Measurements from ENCODE around the gene NEMF.
"Not testable (repeated sequence)": the region's sequence is repeated elsewhere in the genome, so short reads cannot be mapped to it uniquely, and the experiment has no call there.

NEMF gene

GRCh38 chr14:49852301-49853157 lies at the start of gene NEMF:
Gene NEMF, minus strand, starts transcription at chr14:49852788. Its CDS starts 35 bp downstream, at chr14:49852753.
- peak; percentile 96 for DNase-seq

GRCh38 chr14:49900973-49901372 lies 48.4 kb upstream of the NEMF start:
- DNase-seq = no peak

GRCh38 chr14:49898485-49898884 lies 45.9 kb upstream of the NEMF start:
- no peak for DNase-seq

GRCh38 chr14:49897965-49898364 lies 45.4 kb upstream of the NEMF start:
- DNase-seq = peak; percentile 21

DNA sequence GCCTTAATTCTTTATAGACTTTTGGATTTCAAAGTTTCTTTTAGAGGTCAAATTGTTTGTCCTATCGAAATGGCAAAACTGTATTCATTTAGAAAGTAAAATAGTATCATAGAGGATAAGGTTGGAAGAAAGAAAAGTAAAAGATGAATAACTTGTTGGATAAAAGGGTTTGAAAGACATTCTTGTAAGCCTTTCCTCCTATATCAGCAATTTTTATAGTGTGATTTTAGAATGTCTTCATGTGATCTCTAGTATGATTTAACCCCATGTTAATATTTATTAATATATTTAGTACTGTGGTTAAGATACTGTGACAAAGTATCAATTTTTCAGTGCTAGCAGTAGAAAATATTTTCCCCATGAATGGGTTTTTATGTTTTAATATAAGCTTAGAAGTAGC lies 44.8 kb upstream of the NEMF start:
- no peak for DNase-seq

DNA sequence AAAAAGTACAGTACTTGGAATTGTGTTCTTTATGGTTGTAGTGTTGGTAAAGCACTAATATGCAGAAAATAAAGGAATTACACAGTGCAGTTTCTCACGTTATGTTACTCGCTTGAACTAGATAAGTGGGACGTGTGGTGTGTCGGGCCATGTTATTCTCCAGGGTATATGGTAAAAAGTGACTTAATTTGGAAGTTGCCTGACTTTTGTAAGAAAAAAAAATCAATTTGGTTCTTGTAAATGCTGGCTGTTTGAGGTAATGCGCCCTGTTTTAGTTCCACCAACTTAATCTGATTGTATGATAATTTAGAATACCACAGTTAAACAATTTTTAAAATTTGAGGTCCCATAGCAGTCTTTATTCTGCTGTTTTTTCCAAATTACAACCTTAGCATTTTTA lies 44.4 kb upstream of the NEMF start:
- no peak for DNase-seq

DNA sequence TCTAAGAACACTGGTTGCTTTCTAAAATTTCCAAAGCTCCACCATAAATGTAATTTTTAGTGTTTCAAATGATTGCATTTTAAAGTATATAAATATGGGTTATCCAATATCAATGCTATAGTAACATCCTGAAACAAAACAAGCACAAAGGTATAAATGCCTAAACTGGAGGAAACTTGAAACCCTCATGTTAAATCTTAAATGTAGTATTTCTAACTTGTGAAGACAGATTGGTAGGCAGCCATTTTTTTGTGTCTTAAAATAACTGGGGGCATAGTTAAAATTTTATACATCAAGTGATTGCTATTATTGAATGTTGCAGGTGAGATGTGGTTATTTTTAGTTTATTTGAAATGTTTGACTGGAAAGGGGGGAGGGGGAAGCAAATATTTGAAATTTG lies 43.7 kb upstream of the NEMF start:
- not testable (repeated sequence) for DNase-seq

- peak; percentile 33 for DNase-seq
Observed at GRCh38 chr14:49895480-49895879, 42.9 kb upstream of the NEMF start.

- DNase-seq = not testable (repeated sequence)
Observed at GRCh38 chr14:49894214-49895107, 41.9 kb upstream of the NEMF start.

- DNase-seq = peak; percentile 86
Observed at GRCh38 chr14:49893309-49894213, 41.0 kb upstream of the NEMF start.

- DNase-seq = peak; percentile 99
Observed at GRCh38 chr14:49892636-49893308, 40.2 kb upstream of the NEMF start, which contains the start of gene ARF6. Gene ARF6, plus strand, starts transcription at chr14:49893082. Its CDS starts 655 bp downstream, at chr14:49893737.

DNA sequence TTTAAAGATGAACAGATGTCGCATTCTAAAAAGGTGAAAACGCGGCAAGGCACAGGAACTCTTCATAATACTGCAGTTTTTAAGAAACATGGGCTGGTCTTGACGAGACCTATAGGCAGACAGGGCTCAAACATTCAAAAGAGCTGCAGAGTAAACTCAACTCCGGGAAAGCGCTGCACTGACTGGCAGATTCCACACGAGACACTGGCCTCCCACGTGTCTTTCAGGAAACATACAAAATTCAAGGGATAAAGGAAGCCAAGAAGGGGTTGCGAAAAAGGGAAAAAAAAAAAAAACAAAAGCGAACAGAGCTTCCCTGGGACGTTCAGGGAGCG lies 39.7 kb upstream of the NEMF start:
- DNase-seq = peak; percentile 88

DNA sequence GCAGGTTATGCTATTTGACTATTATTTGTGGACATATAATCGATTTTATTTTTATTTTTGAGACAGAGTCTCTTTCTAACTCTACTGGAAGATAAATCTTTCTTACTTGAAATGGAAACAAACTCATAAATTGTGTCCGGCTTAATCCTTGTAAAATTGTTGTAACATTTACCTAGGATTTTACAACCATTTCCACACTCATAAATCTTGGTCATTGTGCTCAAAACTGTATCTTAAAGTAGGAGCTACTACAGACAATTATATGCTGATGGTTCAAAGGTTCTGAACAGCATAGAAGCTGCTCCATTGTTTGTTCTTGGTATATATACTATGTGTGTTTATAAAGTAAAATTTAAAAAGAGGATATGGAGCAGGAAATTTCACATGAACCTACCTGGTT lies 35.7 kb upstream of the NEMF start:
- no peak for DNase-seq

DNA sequence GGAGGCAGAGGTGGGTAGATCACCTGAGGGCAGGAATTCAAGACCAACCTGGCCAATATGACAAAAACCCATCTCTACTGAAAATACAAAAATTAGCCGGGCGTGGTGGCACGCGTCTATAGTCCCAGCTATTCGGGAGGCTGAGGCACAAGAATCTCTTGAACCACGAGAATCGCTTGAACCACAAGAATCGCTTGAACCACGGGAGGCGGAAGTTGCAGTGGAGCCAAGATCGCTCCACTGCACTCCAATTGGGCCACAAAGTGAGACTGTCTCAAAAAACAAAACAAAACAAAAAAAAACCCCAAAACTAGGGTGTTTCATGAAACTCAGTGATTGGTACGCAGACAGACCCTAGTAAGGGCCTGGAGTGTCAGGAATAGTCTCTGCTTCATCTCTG lies 33.9 kb upstream of the NEMF start:
- DNase-seq = no peak

DNA sequence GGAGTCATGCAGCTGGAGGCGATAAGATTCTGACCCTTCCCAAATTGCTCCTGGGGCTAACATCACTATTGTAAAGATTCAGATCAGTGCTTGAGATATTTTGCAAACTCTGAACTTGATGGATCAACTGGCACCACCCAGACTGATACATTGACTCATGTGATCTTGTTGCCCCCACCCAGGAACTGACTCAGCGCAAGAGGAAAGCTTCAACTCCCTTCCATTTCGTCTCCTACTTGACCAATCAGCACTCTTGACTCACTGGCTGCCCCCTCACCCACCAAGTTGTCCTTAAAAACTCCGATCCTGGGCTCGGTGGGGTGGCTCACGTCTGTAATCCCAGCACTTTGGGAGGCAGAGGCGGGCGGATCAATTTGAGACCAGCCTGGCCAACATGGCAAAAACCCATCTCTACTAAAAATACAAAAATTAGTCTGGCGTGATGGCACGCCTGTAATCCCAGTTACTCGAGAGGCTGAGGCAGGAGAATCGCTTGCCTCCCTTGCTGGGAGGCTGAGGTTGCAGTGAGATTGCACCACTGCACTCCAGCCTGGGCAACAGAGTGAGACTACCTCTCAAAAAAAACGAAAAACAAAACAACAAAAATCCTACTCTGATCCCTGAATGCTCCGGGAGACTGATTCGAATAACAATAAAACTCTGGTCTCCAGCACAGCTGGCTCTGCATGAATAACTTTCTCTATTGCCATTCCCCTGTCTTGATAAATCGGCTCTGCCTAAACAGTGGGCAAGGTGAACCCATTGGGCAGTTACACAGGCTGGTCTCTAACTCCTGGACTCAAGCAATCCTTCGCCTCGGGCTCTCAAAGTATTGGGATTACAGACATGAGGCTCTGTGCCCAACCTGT lies 30.5 kb upstream of the NEMF start:
- DNase-seq = no peak

- no peak for DNase-seq
Observed at GRCh38 chr14:49881350-49882001, 28.9 kb upstream of the NEMF start.

DNA sequence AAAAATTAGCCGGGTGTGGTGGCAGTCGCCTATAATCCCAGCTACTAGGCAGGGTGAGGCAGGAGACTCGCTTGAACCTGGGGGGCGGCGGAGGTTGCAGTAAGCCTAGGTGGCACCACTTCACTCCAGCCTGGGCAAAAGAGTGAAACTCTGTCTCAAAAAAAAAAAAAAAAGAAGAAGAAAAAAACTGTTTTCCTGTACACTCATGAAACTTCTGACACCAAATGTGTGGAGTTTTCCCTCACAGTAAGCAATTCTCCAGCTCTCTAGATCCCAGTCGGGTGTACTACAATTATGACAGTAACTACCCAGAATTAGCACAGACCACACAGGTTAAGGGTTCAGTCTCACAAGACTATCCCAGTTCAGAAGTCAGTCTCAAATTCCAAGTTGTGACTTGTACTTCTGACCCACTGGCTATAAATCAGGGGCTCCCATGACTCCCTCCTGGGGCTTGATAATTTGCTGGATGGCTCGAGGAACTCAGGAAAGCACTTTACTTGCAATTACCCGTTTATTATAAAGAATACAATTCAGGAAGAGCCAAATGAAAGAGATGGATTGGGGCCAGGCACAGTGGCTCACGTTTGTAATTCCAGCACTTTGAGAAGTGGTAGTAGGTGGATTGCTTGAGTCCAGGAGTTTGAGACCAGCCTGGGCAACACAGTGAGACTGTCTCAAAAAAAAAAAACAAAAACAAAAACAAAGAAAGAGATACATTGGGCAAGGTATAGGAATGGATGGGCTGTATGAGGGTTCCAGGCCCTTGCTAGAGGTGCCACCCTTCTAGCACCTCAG lies 27.9 kb upstream of the NEMF start:
- DNase-seq = peak; percentile 92

DNA sequence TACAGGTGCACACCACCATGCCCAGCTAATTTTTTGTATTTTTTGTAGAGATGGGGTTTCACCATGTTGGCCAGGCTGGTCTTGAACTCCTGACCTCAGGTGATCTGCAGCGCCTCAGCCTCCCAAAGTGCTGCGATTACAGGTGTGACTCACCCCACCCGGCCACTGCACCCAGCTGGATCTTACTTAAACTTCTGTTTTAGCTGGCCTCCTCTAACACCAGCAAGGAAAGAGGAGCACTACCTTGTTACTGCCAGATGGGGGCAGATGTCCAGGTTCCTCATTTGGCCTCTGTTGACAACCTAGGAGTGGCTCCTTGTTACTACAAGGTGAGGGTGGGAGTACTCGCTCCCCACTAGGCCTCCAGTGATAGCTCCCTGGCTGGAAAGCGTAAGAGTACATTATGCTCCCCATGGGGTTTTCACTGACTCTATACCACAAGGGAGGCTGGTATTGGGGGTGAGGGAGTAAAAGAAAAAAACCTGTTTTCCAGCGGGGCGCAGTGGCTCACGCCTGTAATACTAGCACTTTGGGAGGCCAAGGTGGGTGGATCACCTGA lies 27.1 kb upstream of the NEMF start:
- peak; percentile 87 for DNase-seq

DNA sequence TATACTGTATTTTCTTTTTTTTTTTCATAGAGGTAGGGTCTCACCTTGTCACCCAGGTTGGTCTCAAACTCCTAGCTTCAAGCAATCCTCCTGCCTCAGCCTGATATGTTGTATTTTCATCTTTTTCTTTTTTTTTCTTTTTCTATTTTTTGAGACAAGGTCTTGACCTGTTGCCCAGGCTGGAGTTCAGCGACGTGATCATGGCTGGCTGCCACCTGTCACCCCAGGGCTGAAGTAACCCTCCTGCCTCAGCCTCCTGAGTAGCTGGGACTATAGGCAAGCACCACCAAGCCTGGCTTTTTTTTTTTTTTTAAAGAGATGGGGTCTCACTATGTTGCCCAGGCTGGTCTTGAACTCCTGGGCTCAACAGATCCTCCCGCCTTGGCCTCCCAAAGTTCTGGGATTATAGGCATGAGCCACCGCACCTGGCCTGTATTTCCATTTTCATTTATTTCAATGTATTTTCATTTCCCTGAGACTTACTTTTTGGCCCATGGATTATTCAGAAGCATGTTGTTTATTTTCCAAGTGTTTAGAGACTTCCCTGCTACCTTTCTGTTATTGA lies 24.1 kb upstream of the NEMF start:
- no peak for DNase-seq

Data from NCI-H69 (cell line).